ENCODE measurements around the gene RCOR2. TPM values are rescaled to one million over a fixed set of nuclear protein-coding genes. Genes with fewer than 3 reads are reported as not detected.

Gene RCOR2
- total RNA-seq, 1 donor from 2014 or later: 108 TPM

DNA sequence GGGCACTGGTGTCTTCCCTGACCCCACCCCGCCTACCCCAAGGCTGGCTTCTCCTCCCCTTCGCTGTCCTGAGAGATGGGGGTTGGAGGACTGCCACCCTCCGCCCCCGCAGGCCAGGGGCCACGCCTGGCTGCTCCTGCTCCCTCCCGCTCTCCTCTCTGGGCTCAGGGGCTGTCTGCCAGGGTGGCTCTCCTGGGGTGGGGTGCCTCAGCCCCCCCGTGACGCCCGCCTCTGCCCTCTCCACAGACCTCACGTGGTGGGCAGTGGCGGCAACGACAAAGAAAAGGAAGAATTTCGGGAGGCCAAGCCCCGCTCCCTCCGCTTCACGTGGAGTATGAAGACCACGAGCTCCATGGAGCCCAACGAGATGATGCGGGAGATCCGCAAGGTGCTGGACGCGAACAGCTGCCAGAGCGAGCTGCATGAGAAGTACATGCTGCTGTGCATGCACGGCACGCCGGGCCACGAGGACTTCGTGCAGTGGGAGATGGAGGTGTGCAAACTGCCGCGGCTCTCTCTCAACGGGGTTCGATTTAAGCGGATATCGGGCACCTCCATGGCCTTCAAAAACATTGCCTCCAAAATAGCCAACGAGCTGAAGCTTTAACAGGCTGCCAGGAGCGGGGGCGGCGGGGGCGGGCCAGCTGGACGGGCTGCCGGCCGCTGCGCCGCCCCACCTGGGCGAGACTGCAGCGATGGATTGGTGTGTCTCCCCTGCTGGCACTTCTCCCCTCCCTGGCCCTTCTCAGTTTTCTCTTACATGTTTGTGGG, 8.1 kb downstream of the RCOR2 start:
- no peak for DNase-seq (ENCODE audit: low read depth, low spot score)
- peaks cover 39% of the 10 kb centered on the region for H3K4me1 Mint-ChIP-seq
- peaks cover 10% of the 10 kb centered on the region for H3K27me3 Mint-ChIP-seq (ENCODE audit: low read depth)
- H3K36me3 Mint-ChIP-seq (ENCODE audit: low read depth): peaks cover 7% of the 10 kb centered on the region
- H3K4me3 Mint-ChIP-seq: peak overlapping the region; percentile 78
- no peaks in the 10 kb centered on the region for H3K9me3 Mint-ChIP-seq
- TF ChIP-seq, protein P1, sequence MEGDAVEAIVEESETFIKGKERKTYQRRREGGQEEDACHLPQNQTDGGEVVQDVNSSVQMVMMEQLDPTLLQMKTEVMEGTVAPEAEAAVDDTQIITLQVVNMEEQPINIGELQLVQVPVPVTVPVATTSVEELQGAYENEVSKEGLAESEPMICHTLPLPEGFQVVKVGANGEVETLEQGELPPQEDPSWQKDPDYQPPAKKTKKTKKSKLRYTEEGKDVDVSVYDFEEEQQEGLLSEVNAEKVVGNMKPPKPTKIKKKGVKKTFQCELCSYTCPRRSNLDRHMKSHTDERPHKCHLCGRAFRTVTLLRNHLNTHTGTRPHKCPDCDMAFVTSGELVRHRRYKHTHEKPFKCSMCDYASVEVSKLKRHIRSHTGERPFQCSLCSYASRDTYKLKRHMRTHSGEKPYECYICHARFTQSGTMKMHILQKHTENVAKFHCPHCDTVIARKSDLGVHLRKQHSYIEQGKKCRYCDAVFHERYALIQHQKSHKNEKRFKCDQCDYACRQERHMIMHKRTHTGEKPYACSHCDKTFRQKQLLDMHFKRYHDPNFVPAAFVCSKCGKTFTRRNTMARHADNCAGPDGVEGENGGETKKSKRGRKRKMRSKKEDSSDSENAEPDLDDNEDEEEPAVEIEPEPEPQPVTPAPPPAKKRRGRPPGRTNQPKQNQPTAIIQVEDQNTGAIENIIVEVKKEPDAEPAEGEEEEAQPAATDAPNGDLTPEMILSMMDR (conservative IDR thresholded peaks at IDR 0.05): no peak
- H3K27ac Mint-ChIP-seq (ENCODE audit: unreplicated experiment): peak overlapping the region; percentile 93

GRCh38 chr11:63907808-63908530, 9.0 kb downstream of the RCOR2 start:
- DNase-seq (ENCODE audit: low read depth, low spot score): no peak
- H3K4me1 Mint-ChIP-seq: peaks cover 39% of the 10 kb centered on the region
- TF ChIP-seq, protein P1 (conservative IDR thresholded peaks at IDR 0.05): no peak
- peaks cover 10% of the 10 kb centered on the region for H3K27me3 Mint-ChIP-seq (ENCODE audit: low read depth)
- no peaks in the 10 kb centered on the region for H3K9me3 Mint-ChIP-seq
- H3K27ac Mint-ChIP-seq (ENCODE audit: unreplicated experiment): no peak overlapping the region
- H3K36me3 Mint-ChIP-seq (ENCODE audit: low read depth): peaks cover 11% of the 10 kb centered on the region
- peak overlapping the region; percentile 62 for H3K4me3 Mint-ChIP-seq

DNA sequence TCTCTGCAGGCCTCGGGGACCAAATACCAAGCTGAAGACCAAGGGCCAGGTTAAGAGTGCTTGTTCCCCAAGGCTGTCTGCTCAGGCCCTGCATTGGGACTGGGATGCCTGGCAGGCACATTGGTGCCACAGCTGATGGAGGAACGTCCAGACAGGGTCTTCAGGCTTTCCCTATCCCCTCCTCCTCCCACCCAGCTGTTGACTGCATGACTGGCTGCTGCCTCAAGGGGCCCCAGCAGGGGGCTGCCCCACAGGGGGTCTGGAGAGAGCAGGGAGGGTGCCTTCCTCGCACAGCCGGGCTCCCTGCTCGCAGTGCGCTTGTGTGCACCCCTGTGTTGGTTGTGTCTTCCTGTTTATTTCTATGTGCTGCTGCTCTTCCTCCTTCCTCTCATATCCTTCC, 9.9 kb downstream of the RCOR2 start:
- peaks cover 30% of the 10 kb centered on the region for H3K4me1 Mint-ChIP-seq
- DNase-seq (ENCODE audit: low read depth, low spot score): no peak
- no peak overlapping the region for H3K27ac Mint-ChIP-seq (ENCODE audit: unreplicated experiment)
- peaks cover 3% of the 10 kb centered on the region for H3K27me3 Mint-ChIP-seq (ENCODE audit: low read depth)
- H3K4me3 Mint-ChIP-seq: no peak overlapping the region
- no peaks in the 10 kb centered on the region for H3K9me3 Mint-ChIP-seq
- peaks cover 6% of the 10 kb centered on the region for H3K36me3 Mint-ChIP-seq (ENCODE audit: low read depth)
- TF ChIP-seq, protein P1 (conservative IDR thresholded peaks at IDR 0.05): no peak

- H3K36me3 Mint-ChIP-seq (ENCODE audit: low read depth): peaks cover 6% of the 10 kb centered on the region
- peaks cover 3% of the 10 kb centered on the region for H3K27me3 Mint-ChIP-seq (ENCODE audit: low read depth)
- peaks cover 29% of the 10 kb centered on the region for H3K4me1 Mint-ChIP-seq
- no peak for DNase-seq (ENCODE audit: low read depth, low spot score)
- TF ChIP-seq, protein P1 (conservative IDR thresholded peaks at IDR 0.05): peak; percentile 45
- H3K4me3 Mint-ChIP-seq: peak overlapping the region; percentile 69
- no peaks in the 10 kb centered on the region for H3K9me3 Mint-ChIP-seq
- no peak overlapping the region for H3K27ac Mint-ChIP-seq (ENCODE audit: unreplicated experiment)
Observed at GRCh38 chr11:63906585-63906984, 10.4 kb downstream of the RCOR2 start.

DNA sequence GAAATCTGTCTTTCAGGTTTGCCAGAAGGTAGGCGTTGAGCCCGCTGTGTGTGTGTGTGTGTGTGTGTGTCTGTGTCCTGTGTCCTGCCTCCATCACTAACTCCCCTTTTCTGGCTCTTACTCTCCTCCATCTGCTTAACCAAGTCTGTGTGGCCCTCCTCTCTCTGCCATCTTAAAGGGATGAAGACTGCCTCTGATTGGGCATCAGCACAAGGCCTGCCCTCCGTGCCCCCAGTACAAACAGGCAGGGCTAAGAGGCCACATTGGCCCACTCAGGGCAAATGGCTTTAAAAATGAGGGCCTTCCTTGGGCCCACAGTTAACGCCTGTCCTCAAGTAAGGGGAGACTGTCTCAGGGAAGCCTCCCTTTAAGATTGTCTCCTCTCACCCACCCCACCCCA, 10.9 kb downstream of the RCOR2 start:
- H3K9me3 Mint-ChIP-seq: no peaks in the 10 kb centered on the region
- H3K27me3 Mint-ChIP-seq (ENCODE audit: low read depth): no peaks in the 10 kb centered on the region
- H3K4me3 Mint-ChIP-seq: no peak overlapping the region
- no peak overlapping the region for H3K27ac Mint-ChIP-seq (ENCODE audit: unreplicated experiment)
- DNase-seq (ENCODE audit: low read depth, low spot score): no peak
- peaks cover 25% of the 10 kb centered on the region for H3K4me1 Mint-ChIP-seq
- H3K36me3 Mint-ChIP-seq (ENCODE audit: low read depth): peaks cover 8% of the 10 kb centered on the region
- TF ChIP-seq, protein P1 (conservative IDR thresholded peaks at IDR 0.05): no peak

All from neural crest cell (in vitro differentiated cells).